HTERT RPE-1 (cell line): ENCODE results near the gene CPNE5.

Experiments used
- in situ Hi-C: fragments of 300-500 bp; cut with MboI; formaldehyde crosslinking; loops from 4 replicates; pipeline ENCODE4 v1.14.3; 2020; ENCODE audit warnings: low sequenced_read_pairs

CPNE5 gene

DNA sequence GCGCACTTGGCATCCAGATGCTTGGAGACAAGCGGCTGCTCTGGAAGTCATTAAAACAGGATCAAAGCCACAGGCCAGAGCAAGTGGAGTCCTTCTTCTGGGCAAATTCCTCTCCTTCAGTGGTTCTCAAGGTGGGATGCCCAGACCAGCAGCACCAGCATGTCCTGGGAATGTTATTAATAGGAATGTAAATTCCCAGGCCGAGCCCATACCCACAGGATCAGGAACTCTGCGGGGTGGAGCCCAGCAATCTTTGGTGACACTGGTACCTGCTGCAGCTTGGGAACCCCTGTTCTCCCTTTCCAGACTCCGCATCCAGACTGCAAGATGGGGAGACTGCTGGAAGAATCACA lies 44.6 kb downstream of the CPNE5 start:
- in situ Hi-C loops = no loop called here

DNA sequence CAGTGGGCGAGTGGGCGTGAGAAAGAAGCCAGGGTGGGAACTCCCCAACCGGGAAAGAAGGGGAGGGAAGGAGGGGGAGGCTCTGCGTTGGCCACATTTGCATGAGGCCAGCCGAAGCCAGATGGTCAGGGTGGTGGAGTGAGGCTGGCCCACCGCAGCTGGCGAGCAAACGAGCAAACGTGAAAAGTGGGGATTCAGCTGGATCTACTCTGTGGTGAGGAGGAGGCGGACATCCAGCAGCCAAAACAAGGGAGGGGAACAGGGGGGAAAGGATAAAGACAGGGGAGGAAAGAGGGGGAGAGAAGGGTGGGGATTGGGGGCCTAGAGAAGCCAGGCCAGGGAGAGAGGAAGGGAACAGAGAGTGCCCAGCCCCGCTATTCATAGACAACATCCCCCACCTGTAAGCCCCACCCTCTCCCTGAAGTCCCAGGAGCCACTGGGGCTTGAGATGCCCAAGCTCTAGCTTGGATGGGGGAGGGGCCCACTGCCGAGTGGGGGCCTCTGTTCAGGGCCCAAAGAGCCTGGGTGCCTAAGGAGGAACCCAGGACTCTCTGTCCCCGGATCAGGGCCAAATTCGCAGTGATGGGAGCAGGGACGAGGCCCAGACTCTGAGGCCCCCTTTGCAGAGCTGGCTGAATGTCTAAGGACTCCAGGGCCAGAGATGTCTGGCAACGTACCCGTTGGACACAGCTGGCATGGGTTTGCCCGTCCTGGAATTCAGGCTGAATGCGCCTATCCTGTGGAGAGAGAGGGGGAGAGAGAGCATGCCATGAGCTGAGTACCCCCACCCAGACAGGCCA lies 45.1 kb downstream of the CPNE5 start:
- in situ Hi-C loops = no loop called here

GRCh38 chr6:36793296-36793912 lies 45.8 kb downstream of the CPNE5 start:
- in situ Hi-C loops = no loop called here

GRCh38 chr6:36791521-36792135 lies 47.6 kb downstream of the CPNE5 start:
- in situ Hi-C loops = no loop called here

GRCh38 chr6:36791085-36791484 lies 48.2 kb downstream of the CPNE5 start:
- in situ Hi-C loops = no loop called here

- in situ Hi-C loops = no loop called here
These were observed 50.5 kb downstream of the CPNE5 start for GRCh38 chr6:36788768-36789167.

GRCh38 chr6:36788186-36788585 lies 51.1 kb downstream of the CPNE5 start:
- in situ Hi-C loops = no loop called here

DNA sequence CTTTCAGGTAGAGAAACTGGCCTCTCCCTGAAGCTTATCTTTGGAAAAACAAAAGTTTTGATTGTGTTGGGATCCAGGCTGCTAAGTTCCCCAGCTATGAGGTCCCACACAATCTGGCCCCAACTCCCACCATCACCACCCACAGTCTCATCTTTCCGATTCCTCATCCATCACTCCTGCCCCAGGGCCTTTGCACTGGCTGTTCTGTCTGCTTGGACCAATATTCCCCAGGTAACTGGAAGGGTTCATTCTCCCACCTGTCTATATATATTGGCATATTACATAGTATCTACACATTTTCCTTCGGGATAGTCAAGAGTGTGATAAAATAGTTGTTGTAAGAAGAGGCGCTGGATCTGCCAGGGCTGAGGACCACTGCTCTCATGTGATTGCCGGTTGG lies 52.0 kb downstream of the CPNE5 start:
- in situ Hi-C loops = no loop called here

GRCh38 chr6:36786055-36786675 lies 53.1 kb downstream of the CPNE5 start:
- in situ Hi-C loops = no loop called here

DNA sequence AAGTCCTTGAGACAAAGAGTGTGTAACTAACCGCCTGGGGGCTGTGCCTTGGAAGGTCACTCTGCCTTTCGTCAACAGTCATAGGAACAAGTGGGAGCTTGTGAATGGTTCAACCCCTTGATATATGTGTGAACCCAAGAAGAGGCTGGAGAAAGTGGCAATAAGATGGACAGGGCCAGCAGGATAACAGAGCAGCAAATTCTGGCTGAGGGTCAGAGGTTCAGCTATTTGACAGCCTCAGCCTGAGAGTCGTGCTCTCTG lies 54.9 kb downstream of the CPNE5 start:
- in situ Hi-C loops = no loop called here

- in situ Hi-C loops = no loop called here
These were observed 55.5 kb downstream of the CPNE5 start for GRCh38 chr6:36783603-36784375.

DNA sequence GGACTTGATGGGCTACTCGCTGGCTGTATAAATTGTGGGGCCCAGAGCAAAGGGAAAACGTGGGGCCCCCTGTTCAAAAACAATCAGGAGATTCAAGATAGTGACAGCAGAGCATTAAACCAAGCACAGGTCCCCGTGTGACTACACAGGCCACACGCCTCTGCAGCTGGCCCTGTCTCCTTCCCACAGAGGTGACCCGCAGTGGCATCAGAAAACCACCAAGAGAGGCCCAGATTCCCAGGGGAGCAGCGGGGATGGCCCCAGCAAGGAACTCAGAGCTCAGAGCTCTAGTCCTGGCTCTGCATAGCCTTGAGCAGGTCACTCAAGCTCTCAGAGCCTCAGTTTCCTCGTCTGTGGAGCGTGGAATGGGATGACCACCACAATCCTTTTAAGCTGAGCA lies 57.6 kb downstream of the CPNE5 start:
- in situ Hi-C loops = no loop called here

GRCh38 chr6:36780442-36781177 lies 58.6 kb downstream of the CPNE5 start:
- in situ Hi-C loops = no loop called here

- in situ Hi-C loops = no loop called here
These were observed 60.0 kb downstream of the CPNE5 start for GRCh38 chr6:36779227-36779626.

DNA sequence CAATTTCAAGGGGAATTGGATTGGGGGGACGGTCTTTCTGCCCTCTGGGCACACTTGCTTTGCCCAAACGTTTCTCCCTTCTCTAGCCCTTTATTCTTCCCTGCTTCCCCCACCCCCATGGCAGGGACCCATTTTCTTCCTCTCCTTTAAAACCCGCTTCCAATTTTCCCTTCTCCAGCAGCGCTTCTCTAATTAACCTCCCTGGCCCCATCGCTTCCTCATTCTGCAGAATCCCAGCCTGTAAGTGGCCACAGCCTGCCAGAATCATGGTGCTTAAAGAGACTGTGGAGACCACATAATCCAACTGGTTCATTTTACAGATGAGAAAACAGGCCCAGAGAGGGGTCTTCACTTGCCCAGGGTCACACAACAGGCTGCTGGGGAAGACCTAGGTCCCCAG lies 61.4 kb downstream of the CPNE5 start:
- in situ Hi-C loops = no loop called here

GRCh38 chr6:36776167-36776566 lies 63.1 kb downstream of the CPNE5 start:
- in situ Hi-C loops = no loop called here

- in situ Hi-C loops = no loop called here
These were observed 64.9 kb downstream of the CPNE5 start for GRCh38 chr6:36774331-36774730.

DNA sequence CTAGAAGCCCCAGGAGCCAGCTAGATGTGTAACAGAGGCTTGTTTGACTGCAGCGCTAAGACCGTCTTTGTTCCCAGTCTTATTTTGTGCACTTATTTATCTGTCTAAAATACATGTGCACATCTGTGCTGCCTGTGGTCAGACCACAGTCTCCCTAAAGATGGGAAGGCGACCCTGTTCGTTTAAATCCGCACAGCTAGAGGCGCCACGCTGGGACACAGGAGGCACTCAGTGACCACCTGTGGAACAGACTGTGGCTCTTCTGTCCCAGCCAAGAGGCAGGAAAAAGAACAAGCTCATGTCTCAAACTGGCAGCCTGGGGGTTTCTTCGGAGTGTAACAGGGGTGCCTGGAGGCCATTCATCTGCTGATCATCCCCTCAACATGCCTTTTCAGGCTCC lies 66.8 kb downstream of the CPNE5 start:
- in situ Hi-C loops = no loop called here

- in situ Hi-C loops = no loop called here
These were observed 68.1 kb downstream of the CPNE5 start for GRCh38 chr6:36771145-36771544.

DNA sequence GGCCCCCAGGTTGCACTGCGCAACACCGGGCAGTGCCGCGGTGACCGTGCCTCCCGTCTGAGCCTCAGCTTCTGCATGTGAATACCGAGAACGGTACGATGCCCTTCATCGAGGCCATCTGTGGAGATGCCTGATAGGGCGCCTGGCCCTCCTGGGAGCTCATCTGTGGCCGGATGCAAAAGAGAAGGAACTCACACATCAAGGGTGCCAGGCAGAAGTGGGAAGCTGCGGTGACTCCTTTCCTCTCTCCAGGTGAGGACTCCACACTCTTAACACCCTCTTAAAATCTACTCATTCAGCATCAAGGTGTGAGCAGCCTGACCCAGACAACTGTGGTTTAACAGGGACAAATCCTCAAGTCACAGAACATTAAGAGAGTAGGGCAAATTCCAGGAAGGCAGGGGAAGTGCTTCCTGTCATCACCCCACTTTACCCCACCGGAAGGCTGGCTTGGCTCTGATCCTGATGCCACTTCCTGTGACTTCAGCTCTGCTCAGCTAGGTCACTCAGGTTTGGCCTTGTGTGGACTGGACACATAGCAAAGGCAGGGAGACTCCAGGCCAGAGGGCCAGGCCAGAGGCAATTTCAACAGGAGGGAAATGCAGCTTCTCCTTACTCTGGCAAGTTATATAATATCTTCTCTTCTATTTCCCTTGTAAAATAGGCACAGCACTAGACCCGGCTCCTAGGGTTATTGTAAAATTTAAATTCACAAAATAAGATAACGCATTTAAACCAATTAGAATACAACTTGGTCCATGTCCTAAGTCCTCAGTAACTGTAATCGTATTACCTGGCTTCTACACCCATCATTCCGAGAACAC lies 69.4 kb downstream of the CPNE5 start:
- in situ Hi-C loops = no loop called here
